GM12891 (cell line): ENCODE measurements around the gene MAP2K1. TPM values are rescaled to one million over a fixed set of nuclear protein-coding genes. Genes with fewer than 3 reads are reported as not detected.
"Not testable (repeated sequence)": the region's sequence is repeated elsewhere in the genome, so short reads cannot be mapped to it uniquely, and the experiment has no call there.

Experiments
- DNase-seq: peaks from one replicate; pipeline ENCODE4 v3.0.0; 2011; ENCODE audit warnings: low spot score; ENCODE audit not compliant: insufficient read length
- FAIRE-seq: peaks from 2 replicates; lab custom pipeline; 2011; peaks lifted over from hg19 to GRCh38; lab: Jason Lieb, UNC
- PAX5 ChIP-seq: IDR thresholded peaks from 2 replicates; pipeline ENCODE4 v1.6.1; 2011; ENCODE audit warnings: low read length, moderate library complexity, mild to moderate bottlenecking; ENCODE audit not compliant: insufficient read depth, severe bottlenecking
- POLR2A ChIP-seq: IDR thresholded peaks from 2 replicates; pipeline ENCODE4 v1.6.1; 2011; ENCODE audit warnings: low read depth, low read length, control low read depth
- POLR2AphosphoS5 ChIP-seq: IDR thresholded peaks from 2 replicates; pipeline ENCODE4 v1.6.1; 2011; ENCODE audit warnings: low read depth, low read length, control low read depth
- POU2F2 ChIP-seq: IDR thresholded peaks from 2 replicates; pipeline ENCODE4 v1.6.1; 2011; ENCODE audit warnings: low read depth, mild to moderate bottlenecking, control low read depth, low read length, moderate library complexity
- SPI1 ChIP-seq: IDR thresholded peaks from 2 replicates; pipeline ENCODE4 v1.6.1; 2011; ENCODE audit warnings: low read depth, low read length, control low read depth
- TAF1 ChIP-seq: IDR thresholded peaks from 2 replicates; pipeline ENCODE4 v1.6.1; 2011; ENCODE audit warnings: low read depth, low read length, control low read depth
- polyA plus RNA-seq: library from polyadenylated mRNA; unstranded; fragments of >200 nt; gene quantifications from one replicate; pipeline ENCODE4 v1.2.1, GENCODE V29; 2012; ENCODE audit warnings: low read depth, missing spikeins, inconsistent platforms; ENCODE audit not compliant: missing spikeins

Gene MAP2K1
- polyA plus RNA-seq, result 61.9 TPM

DNA sequence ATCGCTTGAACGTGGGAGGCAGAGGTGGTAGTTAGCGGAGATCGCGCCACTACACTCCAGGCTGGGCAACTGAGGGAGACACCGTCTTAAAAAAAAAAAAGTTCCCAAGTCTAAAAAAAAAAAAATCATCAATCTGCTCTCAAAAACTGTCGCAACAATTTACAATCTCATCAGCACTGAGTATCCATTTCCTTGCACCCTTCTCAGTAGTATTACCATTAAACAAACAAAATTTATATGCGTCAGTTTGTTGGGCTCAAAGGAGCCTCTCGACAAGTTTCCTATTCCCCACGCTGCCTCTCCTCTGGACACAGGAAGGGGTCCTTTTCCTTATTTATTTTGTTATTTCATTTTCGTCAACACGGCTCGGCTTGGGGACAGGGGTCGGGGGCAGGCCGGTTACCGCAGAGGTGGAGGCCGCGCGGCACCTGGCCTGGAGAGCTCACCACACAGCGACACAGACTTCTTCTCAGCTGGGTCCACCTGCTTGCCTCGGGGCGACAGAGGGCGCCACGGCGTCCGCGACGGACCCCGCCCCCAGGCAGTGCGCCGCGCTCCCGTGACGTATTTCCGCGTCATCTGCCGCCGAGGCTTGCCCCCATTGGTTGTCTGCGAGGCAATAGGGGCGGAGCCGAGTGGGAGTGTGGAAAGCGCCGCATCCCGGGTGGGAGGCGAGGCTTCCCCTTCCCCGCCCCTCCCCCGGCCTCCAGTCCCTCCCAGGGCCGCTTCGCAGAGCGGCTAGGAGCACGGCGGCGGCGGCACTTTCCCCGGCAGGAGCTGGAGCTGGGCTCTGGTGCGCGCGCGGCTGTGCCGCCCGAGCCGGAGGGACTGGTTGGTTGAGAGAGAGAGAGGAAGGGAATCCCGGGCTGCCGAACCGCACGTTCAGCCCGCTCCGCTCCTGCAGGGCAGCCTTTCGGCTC lies at the start of gene MAP2K1:
MAP2K1 (plus strand) TSS at position 709 of the 920 bp plus-strand sequence. CDS start 436 bp downstream, outside the sequence.
- DNase-seq (peak; percentile 79), FAIRE-seq (peak; percentile 97)
- TF ChIP-seq POLR2A, result peak; percentile 84
- peak; percentile 73 for TF ChIP-seq TAF1
- 0 out of 2 replicates have a peak, but pooled peaks have one; percentile 46 for TF ChIP-seq POU2F2
- no peak for TF ChIP-seq PAX5
- TF ChIP-seq SPI1, result no peak
- TF ChIP-seq POLR2AphosphoS5, result peak; percentile 88

DNA sequence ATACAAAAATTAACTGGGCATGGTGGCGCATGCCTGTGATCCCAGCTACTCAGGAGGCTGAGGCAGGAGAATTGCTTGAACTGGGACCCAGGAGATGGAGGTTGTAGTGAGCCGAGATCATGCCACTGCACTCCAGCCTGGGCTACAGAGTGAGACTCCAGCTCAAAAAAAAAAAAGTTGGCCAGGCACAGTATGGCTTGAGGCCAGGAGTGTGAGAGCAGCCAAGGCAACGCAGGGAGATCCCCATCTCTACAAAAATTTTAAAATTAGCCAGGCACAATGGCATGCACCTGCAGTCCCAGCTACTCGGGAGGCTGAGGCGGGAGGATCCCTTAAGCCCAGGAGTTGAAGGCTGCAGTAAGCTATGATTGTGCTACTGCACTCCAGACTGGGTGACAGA lies 38.2 kb upstream of the MAP2K1 start:
- not testable (repeated sequence) for FAIRE-seq, DNase-seq

DNA sequence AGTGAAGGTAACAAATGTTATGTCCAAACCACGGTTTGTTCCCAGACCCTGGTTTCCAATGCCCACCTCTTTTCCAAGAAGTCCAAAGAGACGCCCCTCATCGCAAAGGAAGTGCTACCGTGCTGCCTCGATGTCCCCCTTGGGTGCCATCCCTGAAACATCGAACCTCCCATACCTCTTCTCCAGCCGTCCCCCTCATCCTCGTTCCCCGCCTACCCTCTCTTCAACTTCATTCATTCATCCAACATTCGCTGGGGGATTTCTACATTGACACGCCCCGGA lies 30.7 kb upstream of the MAP2K1 start:
- TF ChIP-seq TAF1 (no peak), POLR2AphosphoS5 (0 out of 2 replicates have a peak, but pooled peaks have one; percentile 3)
- DNase-seq (no peak), FAIRE-seq (no peak)

DNA sequence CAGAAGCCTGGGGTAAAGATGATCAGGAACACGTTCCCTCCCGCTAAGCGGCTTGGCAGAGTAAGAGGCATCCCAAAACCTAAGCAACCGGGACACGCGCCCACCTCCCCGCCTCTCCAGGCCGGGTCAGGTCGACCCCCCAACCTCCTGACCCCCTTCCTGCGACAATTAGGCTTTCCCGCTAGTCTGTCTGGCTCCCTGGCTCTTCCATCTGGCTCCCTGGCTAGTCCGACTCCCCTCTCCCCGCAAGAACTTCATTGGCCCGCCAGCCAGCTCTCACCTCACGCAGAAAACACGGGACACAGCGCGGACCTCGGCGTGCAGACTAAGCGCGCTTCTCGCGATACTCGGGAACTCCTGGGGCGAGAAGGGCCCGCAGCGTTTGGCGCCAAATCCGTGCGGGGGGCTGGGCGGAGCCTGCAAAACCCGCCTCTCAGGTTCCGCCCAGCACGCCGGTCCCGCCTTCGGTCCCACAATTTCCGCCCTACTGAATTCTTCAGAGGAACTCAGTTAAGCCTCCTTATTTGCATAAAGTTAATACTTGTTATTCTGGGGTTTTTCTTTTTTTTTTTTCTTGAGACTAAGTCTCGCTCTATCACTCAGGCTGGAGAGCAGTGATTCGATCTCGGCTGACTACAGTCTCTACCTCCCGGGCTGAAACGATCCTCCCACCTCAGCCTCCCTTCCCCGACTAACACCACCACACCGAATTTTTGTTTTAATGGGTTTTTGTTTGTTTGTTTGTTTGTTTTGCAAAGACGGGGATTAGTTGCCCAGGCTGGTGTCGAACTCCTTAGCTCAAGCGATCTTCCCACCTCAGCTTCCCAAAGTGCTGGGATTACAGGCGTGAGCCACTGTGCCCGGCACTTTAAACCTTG lies 30.1 kb upstream of the MAP2K1 start, which contains the start of gene TIPIN:
TIPIN (minus strand) TSS at position 327 of the 878 bp plus-strand sequence. CDS start 3,738 bp downstream, outside the sequence.
- DNase-seq (peak; percentile 81), FAIRE-seq (peak; percentile 80)
- peak; percentile 52 for TF ChIP-seq SPI1
- TF ChIP-seq TAF1, result peak; percentile 75; the same call in 1 of the 2 replicates
- no peak for TF ChIP-seq PAX5
- TF ChIP-seq POLR2AphosphoS5, result peak; percentile 75; the same call in 1 of the 2 replicates
- TF ChIP-seq POU2F2, result peak; percentile 89
- TF ChIP-seq POLR2A, result peak; percentile 85

DNA sequence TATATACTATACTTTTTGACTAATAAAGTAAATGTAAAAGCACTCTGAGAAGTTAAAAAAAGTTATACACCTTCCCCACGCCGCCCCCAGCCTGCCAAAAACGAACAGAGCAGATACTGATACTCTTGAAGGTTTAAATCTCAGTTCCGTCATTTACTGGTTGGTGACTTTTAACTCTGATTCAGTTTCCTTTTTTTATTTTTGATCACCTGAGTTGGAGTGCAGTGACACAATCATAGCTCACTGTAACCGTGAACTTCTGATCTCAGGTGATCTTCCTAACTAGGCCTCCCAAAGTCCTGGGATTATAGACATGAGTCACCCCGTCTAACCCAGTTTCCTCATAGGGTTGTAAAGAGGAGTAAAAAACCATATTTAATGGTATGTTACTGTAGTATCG lies 27.0 kb upstream of the MAP2K1 start:
- TF ChIP-seq POU2F2 (no peak), POLR2A (no peak), PAX5 (no peak), SPI1 (peak; percentile 76), TAF1 (no peak), POLR2AphosphoS5 (no peak)
- FAIRE-seq, result no peak
- DNase-seq, result no peak

DNA sequence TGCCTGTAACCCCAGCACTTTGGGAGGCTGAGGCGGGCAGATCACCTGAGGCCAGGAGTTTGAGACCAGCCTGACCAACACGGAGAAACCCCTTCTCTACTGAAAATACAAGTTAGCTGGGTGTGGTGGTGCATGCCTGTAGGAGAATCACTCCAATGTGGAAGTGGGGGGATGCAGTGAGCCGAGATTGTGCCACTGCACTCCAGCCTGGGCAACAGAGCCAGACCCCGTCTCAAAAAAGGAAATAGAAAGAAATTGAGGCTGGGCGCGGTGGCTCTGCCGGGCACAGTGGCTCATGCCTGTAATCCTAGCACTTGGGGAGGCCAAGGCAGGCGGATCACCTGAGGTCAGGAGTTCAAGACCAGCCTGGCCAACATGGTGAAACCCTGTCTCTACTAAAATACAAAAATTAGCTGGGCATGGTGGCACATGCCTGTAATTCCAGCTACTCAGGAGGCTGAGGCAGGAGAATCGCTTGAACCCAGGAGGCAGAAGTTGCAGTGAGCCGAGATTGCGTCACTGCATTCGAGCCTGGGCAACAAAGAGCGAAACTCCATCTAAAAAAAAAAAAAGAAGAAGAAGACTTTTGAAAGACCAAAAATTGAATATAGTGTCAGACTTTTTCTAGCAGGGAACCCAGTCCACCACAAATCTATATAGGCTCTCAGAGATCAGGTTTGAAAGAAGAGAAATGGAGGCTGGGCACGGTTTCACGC lies 24.8 kb upstream of the MAP2K1 start:
- FAIRE-seq, DNase-seq: not testable (repeated sequence)

DNA sequence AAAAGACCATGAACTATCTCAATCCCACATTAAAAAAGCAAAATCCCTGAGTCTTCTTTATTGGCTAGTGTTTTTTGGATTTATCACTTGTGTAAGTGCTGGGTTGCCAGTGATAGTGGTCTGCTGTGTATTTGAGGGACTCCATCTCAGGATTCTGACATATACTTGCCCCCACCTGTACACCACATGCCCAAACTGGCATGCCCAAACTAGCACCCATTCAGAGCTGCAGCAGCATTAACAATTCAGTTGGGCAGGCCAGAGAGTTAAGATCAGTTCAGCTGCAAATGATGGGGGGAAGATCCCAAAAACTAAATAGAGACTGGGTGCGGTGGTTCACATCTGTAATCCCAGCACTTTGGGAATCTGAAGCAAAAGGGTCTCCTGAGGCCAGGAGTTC lies 23.9 kb upstream of the MAP2K1 start:
- FAIRE-seq, result no peak
- TF ChIP-seq TAF1, result no peak
- TF ChIP-seq POLR2AphosphoS5, result no peak
- TF ChIP-seq POU2F2, result no peak
- no peak for TF ChIP-seq POLR2A
- TF ChIP-seq PAX5, result no peak
- no peak for TF ChIP-seq SPI1
- no peak for DNase-seq

DNA sequence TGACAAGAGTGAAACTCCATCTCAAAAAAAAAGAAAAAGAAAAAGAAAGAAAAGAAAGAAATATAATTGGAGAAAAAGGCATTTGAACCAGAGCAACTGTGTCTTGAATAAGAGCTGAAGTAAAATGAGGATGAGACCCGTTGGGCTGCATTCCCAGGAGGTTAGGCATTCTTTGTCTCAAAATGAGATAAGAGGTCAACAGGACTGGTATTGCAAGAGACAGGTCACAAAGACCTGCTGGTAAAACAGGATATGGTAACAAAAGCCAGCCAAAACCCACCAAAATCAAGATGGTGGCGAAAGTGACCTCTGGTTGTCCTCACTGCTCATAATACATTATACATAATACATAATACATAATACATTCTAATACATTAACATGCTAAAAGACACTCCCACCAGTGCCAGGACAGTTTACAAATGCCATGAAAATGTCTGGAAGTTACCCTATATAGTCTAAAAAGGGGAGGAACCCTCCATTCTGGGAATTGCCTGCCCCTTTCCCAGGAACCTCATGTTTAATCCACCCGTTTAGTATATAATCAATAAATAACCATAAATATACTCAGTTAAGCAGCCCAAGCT lies 21.7 kb upstream of the MAP2K1 start:
- no peak for DNase-seq
- TF ChIP-seq SPI1 (no peak), TAF1 (no peak)
- FAIRE-seq, result no peak

DNA sequence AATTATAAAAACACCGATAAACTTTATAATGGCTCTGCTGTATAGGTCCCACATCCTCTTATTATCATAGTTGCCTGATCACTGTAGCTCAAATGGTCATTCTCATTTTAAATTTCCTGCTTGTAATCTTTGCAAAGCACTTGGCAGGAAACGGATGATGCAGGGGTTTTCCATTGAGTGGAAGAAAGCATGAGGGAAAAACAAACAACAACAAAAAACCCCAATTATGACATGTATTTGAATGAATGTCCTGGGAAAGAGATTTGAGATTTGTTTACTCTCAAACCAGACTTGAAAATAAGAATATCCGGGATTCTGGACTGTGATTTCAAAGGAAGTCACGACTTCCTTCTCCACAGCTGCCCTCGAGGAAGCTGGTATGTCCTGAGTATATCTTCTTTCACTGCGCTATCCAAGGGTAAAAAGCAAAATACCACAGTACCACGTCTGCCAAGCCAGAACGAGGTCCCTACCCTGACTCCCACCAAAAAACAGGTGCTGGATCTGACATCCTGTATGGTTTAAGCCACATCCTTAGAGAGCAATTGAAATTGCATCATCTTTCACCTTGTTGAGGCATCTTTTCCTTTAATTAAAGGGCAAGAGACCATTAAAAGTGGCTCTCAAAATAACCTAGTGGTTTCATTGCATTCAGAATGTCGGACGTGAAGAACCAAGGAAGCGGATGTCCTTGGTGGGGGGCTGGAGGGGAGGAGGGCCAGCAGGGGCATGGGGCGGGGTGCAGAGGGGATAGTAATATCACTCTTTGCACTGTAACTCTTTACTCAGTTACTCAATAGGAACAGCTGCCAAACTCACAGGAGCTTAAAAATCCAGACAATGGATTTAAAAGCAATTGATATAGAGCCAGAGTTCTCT lies 16.7 kb upstream of the MAP2K1 start:
- FAIRE-seq, result peak; percentile 65
- TF ChIP-seq SPI1 (peak; percentile 45), TAF1 (0 out of 2 replicates have a peak, but pooled peaks have one; percentile 19), POLR2AphosphoS5 (no peak)
- no peak for DNase-seq
